Stimulated activated CD8-positive, alpha-beta memory T cell treated with anti-CD3 and anti-CD28 coated beads, Interleukin-12 subunit alpha, Interleukin-12 subunit beta, amount 100 ng/mL, for 4 hours (primary cell): ENCODE results near the gene OBI1.

Experiments used
- DNase-seq: peaks from one replicate; pipeline ENCODE4 v3.0.0-alpha.2; 2020; ENCODE audit warnings: low read depth

Gene OBI1

GRCh38 chr13:78602561-78603239 is 56.3 kb downstream of the OBI1 start:
- no peak for DNase-seq

GRCh38 chr13:78601874-78602560 is 56.9 kb downstream of the OBI1 start:
- DNase-seq = no peak

GRCh38 chr13:78601124-78601873 is 57.7 kb downstream of the OBI1 start:
- DNase-seq = no peak

GRCh38 chr13:78600280-78600883 is 58.6 kb downstream of the OBI1 start:
- DNase-seq = no peak

- DNase-seq = no peak
Observed at GRCh38 chr13:78599645-78600279, 59.2 kb downstream of the OBI1 start.

GRCh38 chr13:78598966-78599644 is 59.9 kb downstream of the OBI1 start:
- DNase-seq = no peak

GRCh38 chr13:78598116-78598781 is 60.7 kb downstream of the OBI1 start:
- no peak for DNase-seq

GRCh38 chr13:78597602-78597932 is 61.4 kb downstream of the OBI1 start:
- DNase-seq = no peak

- no peak for DNase-seq
Observed at GRCh38 chr13:78596736-78597601, 62.0 kb downstream of the OBI1 start.

GRCh38 chr13:78596399-78596735 is 62.6 kb downstream of the OBI1 start:
- DNase-seq = no peak

GRCh38 chr13:78595495-78596398 is 63.2 kb downstream of the OBI1 start:
- DNase-seq = no peak

- no peak for DNase-seq
Observed at GRCh38 chr13:78594456-78594975, 64.4 kb downstream of the OBI1 start.

- DNase-seq = no peak
Observed at GRCh38 chr13:78593652-78594455, 65.1 kb downstream of the OBI1 start.

GRCh38 chr13:78593129-78593528 is 65.8 kb downstream of the OBI1 start:
- DNase-seq = no peak

GRCh38 chr13:78592584-78592983 is 66.4 kb downstream of the OBI1 start:
- no peak for DNase-seq

- no peak for DNase-seq
Observed at GRCh38 chr13:78589206-78589605, 69.7 kb downstream of the OBI1 start.

- DNase-seq = no peak
Observed at GRCh38 chr13:78587395-78587794, 71.6 kb downstream of the OBI1 start.

- DNase-seq = no peak
Observed at GRCh38 chr13:78586706-78587105, 72.2 kb downstream of the OBI1 start.
